Measurements from ENCODE around the gene TMEM258.

The TMEM258 gene

GRCh38 chr11:61754534-61755482 is 37.6 kb downstream of the TMEM258 start:
- no peak for DNase-seq

- DNase-seq = no peak
Observed at GRCh38 chr11:61753672-61754071, 38.7 kb downstream of the TMEM258 start.

- no peak for DNase-seq
Observed at GRCh38 chr11:61752925-61753521, 39.4 kb downstream of the TMEM258 start.

DNA sequence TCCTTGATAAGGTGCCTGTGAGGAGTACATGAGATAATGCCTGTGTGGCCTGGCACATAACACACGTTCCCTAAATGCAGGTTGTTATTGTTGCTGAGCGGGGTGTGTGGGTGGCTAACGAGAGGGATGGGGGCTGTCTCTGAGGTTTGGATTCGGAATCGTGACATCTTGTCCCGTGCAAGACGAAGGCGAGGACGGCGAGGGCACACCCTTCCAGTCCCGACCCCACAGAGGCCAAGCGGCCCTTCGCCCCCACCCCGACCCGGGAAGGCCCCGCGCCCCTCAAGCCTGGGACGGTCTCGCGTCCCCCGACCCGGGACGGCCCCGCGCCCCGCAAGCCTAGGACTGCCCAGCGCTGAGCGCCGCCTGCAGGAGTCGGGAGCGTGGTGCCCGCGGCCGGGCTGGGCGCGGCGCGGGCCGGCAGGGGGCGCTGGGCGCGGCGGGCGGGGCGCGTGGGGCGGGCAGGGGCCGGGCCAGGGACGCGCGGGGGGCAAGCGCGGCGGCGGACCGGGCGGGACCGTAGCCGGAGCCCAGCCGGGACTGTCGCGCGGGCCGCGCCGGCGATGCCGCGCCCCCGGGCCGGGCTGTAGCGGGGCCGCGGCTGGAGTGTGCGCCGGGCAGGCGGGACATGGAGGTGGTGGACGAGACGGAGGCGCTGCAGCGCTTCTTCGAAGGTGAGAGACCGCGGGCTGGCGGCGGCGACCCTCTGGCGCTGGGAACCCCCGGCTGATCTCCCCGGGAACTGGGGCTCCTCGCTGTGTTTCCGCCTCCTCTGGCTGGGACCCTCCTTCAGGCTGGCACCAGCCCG is 40.1 kb downstream of the TMEM258 start, which contains the start of gene MYRF:
MYRF (plus strand) TSS at position 520 of the 808 bp plus-strand sequence; CDS start at position 629, 109 bp downstream.
- DNase-seq = peak; percentile 60

- DNase-seq = no peak
Observed at GRCh38 chr11:61751384-61751783, 41.0 kb downstream of the TMEM258 start.

GRCh38 chr11:61750631-61751273 is 41.6 kb downstream of the TMEM258 start:
- DNase-seq = no peak

DNA sequence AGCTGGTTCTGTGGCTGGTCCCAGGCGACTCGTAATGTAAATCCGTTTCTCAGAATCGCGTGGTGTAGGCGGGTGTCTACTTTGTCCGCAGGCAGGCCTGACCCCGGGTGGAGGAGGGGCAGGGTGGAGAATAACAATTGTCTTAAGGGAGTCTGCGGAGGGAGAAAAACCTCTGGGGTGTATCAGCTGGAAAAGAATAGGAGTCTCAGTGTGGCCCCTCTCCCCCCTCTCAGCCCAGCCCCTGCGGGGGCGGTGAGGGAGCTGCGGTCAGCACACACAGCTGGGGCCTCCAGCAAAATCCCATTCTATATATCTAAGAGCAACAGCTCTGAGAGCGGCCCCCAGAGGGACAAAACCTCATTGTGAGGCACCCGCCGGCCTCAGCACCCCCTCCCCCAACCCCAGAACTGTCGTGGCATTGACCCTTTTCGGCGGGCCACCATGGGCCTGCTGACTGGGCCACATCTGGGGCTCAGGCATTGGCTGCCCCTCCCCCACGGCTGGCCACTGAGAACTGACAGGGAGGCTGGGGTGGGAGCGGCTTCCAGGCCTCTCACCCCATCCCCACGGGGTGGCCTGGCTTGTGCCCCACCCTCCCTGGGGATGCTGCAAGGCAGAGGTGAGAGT is 42.7 kb downstream of the TMEM258 start:
- DNase-seq = no peak

DNA sequence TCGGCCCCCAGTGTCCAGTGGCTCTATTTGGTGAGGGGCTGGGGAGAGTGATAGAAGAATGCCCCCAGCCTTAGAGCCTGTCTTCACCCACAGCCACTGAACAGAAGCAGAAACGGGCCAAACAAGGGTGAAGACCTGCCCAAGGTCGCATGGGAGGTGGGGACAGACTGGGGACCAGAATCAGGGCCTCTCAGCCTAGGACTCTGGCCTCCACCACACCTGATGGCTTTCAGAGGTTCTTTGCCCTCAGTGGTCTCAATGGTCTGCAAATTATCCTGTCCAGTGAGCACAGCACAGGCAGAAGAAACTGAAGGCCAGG is 44.5 kb downstream of the TMEM258 start:
- DNase-seq = no peak

GRCh38 chr11:61747192-61747966 is 45.0 kb downstream of the TMEM258 start:
- DNase-seq = peak; percentile 58

DNA sequence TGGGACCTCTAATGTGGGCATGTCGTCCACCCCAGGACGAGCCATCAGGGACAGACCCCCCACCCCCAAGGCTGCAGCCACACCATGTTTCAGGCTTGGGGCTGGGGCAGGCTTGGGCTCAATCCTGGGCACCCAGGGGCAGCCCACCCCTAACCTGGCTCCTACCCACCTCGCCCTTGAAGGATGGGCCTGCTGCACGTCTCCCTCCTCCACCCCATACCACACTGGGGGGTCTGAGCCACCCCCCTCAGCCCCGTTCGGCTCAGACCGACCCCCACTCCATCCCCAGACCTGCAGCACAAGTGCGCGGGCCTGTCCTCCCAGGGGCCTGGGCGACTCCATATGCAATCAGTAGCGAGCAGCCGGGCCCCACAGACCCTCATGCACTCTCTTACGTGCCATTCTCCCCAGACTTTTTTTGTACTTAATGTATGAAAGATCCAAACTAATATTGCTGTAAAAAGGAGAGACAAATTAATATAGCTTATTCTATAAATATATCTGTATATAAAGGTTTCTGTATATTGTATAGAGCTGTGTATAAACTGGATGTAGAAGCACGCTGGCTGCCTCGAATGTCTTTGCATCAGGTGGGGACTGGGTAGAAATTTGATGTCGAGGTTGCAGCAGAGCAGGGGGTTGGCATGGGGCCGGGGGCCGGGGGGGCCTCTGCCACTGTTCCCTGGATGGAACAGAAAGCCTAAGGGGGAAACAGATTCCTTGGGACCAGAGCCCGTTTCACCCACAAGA is 45.8 kb downstream of the TMEM258 start:
- DNase-seq = no peak

- DNase-seq = no peak
Observed at GRCh38 chr11:61745781-61746441, 46.5 kb downstream of the TMEM258 start.

DNA sequence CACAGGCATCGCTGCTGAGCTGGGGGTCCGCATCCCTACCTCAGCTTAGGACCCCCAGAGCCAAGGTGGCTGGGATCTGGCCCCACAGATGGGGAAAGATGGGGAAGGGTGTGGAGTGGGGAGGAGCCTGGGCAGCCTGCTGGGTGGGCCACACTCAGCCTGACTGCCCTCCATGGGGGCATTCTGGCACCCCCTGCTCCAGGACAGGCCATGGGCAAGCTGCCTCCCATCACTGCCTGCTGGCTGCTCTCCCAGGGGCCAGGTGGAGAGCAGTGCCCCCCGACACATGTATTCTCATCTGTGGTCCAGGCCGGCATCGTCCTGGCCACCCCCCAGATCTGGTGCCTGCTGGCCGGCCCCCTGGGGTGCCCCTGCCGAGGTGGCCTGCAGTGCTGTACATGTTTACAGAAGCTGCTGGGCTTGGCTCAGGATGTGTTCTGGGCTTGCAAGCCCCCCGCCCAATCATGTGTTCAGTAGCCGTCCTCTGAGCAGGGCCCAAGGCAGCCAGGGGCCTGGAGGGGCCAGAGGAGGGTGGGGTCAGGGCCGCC is 47.7 kb downstream of the TMEM258 start:
- no peak for DNase-seq

DNA sequence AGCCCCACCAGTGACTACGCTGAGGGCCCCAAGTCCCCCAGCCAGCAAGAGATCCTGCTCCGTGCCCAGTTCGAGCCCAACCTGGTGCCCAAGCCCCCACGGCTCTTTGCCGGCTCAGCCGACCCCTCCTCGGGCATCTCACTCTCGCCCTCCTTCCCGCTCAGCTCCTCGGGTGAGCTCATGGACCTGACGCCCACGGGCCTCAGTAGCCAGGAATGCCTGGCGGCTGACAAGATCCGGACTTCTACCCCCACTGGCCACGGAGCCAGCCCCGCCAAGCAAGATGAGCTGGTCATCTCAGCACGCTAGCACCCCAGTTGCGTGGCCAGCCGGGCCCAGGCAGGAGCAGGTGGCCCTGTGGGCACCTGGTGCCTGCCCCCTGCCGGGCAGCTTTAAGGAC is 48.2 kb downstream of the TMEM258 start:
- no peak for DNase-seq

DNA sequence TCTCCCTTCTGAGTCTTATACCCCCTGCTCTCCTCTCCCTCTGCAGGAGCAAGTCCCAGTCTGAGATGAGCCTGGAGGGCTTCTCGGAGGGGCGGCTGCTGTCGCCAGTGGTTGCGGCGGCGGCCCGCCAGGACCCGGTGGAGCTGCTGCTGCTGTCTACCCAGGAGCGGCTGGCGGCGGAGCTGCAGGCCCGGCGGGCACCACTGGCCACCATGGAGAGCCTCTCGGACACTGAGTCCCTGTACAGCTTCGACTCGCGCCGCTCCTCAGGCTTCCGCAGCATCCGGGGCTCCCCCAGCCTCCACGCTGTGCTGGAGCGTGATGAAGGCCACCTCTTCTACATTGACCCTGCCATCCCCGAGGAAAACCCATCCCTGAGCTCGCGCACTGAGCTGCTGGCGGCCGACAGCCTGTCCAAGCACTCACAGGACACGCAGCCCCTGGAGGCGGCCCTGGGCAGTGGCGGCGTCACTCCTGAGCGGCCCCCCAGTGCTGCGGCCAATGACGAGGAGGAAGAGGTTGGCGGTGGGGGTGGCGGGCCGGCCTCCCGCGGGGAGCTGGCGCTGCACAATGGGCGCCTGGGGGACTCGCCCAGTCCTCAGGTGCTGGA is 48.8 kb downstream of the TMEM258 start:
- DNase-seq = no peak

DNA sequence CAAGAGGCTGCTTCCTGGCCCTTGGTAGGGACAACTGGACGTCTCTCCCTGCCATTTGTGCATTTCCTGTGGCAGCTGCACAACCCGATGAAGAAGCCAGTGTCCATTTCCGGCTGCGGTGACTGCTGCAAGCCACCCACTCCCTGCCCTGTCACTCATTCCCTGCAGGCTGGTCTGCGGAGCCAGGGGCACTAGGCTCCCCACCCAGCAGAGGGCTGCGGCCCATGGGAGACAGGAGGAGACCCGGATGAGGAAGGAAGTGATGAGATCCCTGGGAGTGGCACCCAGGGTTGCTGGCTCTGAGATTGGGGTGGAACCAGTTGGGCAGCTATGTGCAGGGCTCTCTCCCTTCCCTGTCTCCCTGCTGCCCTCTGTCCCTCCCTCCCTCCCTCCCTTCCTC is 50.0 kb downstream of the TMEM258 start:
- no peak for DNase-seq

GRCh38 chr11:61739966-61740365 is 52.4 kb downstream of the TMEM258 start:
- no peak for DNase-seq

GRCh38 chr11:61739413-61739812 is 53.0 kb downstream of the TMEM258 start:
- no peak for DNase-seq
